Stimulated activated naive CD8-positive, alpha-beta T cell treated with anti-CD3 and anti-CD28 coated beads, Interleukin-15, Interleukin-2, amounts not matched to agents 100 U/mL and 50 U/mL, for 24 hours (primary cell): ENCODE measurements around the gene MICALL2.
A peak's percentile ranks its signal among the peaks of the same experiment; 100 is the strongest.

Source experiments
- ATAC-seq: fragments of 150-1000 bp; cut with Tn5 transposase; one replicate; pipeline ENCODE4 v1.10.0; 2021
- DNase-seq: peaks from one replicate; pipeline ENCODE4 v3.0.0; 2021

Gene MICALL2

GRCh38 chr7:1413936-1414639 lies 45.2 kb downstream of the MICALL2 start:
- DNase-seq (no peak), ATAC-seq (no peak)

- ATAC-seq, result peak; percentile 71
- peak; percentile 96 for DNase-seq
Observed at GRCh38 chr7:1412322-1413261, 46.7 kb downstream of the MICALL2 start.

GRCh38 chr7:1411414-1411813 lies 47.9 kb downstream of the MICALL2 start:
- DNase-seq (no peak), ATAC-seq (no peak)

GRCh38 chr7:1410992-1411391 lies 48.3 kb downstream of the MICALL2 start:
- ATAC-seq, result no peak

GRCh38 chr7:1409555-1409954 lies 49.7 kb downstream of the MICALL2 start:
- no peak for DNase-seq
- no peak for ATAC-seq

More at GRCh38 chr7:1410992-1411391, 48.3 kb downstream of the MICALL2 start:
- no peak for DNase-seq

- ATAC-seq (no peak), DNase-seq (no peak)
Observed at GRCh38 chr7:1408466-1408865, 50.8 kb downstream of the MICALL2 start.

GRCh38 chr7:1407892-1408291 lies 51.4 kb downstream of the MICALL2 start:
- ATAC-seq (no peak), DNase-seq (no peak)

- ATAC-seq, result no peak
- DNase-seq, result no peak
Observed at GRCh38 chr7:1404898-1405548, 54.2 kb downstream of the MICALL2 start.

GRCh38 chr7:1404460-1404809 lies 54.8 kb downstream of the MICALL2 start:
- peak; percentile 29 for ATAC-seq

GRCh38 chr7:1403638-1404459 lies 55.4 kb downstream of the MICALL2 start:
- DNase-seq, result no peak
- no peak for ATAC-seq

More at GRCh38 chr7:1404460-1404809, 54.8 kb downstream of the MICALL2 start:
- DNase-seq, result no peak

GRCh38 chr7:1402791-1403637 lies 56.3 kb downstream of the MICALL2 start:
- no peak for ATAC-seq
- DNase-seq, result no peak

GRCh38 chr7:1402110-1402790 lies 57.0 kb downstream of the MICALL2 start:
- no peak for ATAC-seq
- no peak for DNase-seq

- ATAC-seq, result no peak
- no peak for DNase-seq
Observed at GRCh38 chr7:1401011-1401410, 58.3 kb downstream of the MICALL2 start.

GRCh38 chr7:1400371-1400770 lies 58.9 kb downstream of the MICALL2 start:
- ATAC-seq (no peak), DNase-seq (no peak)

- DNase-seq (no peak), ATAC-seq (no peak)
Observed at GRCh38 chr7:1397491-1398327, 61.6 kb downstream of the MICALL2 start.

GRCh38 chr7:1396195-1396594 lies 63.1 kb downstream of the MICALL2 start:
- DNase-seq (no peak), ATAC-seq (no peak)

- DNase-seq, result no peak
- ATAC-seq, result no peak
Observed at GRCh38 chr7:1395211-1396070, 63.8 kb downstream of the MICALL2 start.

GRCh38 chr7:1394371-1394770 lies 64.9 kb downstream of the MICALL2 start:
- no peak for ATAC-seq
- DNase-seq, result no peak
